ENCODE data around the gene AADACL4. TPM values are rescaled to one million over a fixed set of nuclear protein-coding genes. Genes with fewer than 3 reads are reported as not detected.
"Not testable (repeated sequence)": the region's sequence is repeated elsewhere in the genome, so short reads cannot be mapped to it uniquely, and the experiment has no call there.

The AADACL4 gene
- polyA plus RNA-seq, 1 donor from 2014 or later = not detected

DNA sequence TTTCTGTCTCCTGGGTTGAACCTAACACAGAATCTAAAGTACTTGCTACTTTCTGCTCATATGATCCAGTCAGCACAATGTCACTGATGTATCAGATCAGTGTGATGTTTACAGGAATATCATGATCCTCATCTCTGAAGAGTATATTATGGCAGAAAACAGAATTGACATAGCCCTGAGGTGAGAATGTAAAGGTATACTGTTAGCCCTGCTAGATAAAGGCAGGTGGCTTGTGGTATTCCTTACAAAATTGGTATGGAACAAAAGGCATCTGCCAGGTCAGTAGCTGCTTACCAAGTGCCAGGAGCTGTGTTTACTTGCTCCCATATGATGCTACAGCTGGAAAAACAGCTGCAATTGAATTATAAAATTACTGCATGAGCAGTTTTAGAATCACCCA lies 30.5 kb downstream of the AADACL4 start:
- Histone ChIP-seq H4K20me1 (ENCODE audit: insufficient read depth) (no peaks in the 10 kb centered on the region), H3K4me2 (ENCODE audit: low read length) (no peak overlapping the region), H3K36me3 (ENCODE audit: insufficient read depth, low read length) (no peaks in the 10 kb centered on the region), H3K9me2 (ENCODE audit: insufficient read depth, low read length) (no peaks in the 10 kb centered on the region), H2AFZ (ENCODE audit: low read depth, low read length) (no peak overlapping the region), H3K4me3 (ENCODE audit: low read length) (no peak overlapping the region), H3K9ac (ENCODE audit: low read length) (no peak overlapping the region), H3K79me2 (replicated peaks; ENCODE audit: insufficient read depth, low read length) (no peaks in the 10 kb centered on the region), H3K27ac (ENCODE audit: low read length) (no peak overlapping the region), H3K27me3 (ENCODE audit: insufficient read depth, low read depth, low read length) (no peaks in the 10 kb centered on the region), H3F3A (ENCODE audit: insufficient read depth, low read length, poor library complexity, severe bottlenecking) (no peaks in the 10 kb centered on the region), H3K9me3 (ENCODE audit: low read length) (no peaks in the 10 kb centered on the region)
- TF ChIP-seq EZH2 (IDR thresholded peaks at IDR 0.05; ENCODE audit: borderline replicate concordance, insufficient read depth, low read length, poor library complexity, severe bottlenecking) (no peak), POLR2AphosphoS5 (IDR thresholded peaks at IDR 0.05) (no peak), EP300 (conservative IDR thresholded peaks at IDR 0.05; ENCODE audit: poor library complexity, severe bottlenecking) (no peak), MXI1 (conservative IDR thresholded peaks at IDR 0.05; ENCODE audit: poor library complexity, severe bottlenecking) (no peak), RAD21 (conservative IDR thresholded peaks at IDR 0.05) (no peak)
- TF ChIP-seq, protein P1, sequence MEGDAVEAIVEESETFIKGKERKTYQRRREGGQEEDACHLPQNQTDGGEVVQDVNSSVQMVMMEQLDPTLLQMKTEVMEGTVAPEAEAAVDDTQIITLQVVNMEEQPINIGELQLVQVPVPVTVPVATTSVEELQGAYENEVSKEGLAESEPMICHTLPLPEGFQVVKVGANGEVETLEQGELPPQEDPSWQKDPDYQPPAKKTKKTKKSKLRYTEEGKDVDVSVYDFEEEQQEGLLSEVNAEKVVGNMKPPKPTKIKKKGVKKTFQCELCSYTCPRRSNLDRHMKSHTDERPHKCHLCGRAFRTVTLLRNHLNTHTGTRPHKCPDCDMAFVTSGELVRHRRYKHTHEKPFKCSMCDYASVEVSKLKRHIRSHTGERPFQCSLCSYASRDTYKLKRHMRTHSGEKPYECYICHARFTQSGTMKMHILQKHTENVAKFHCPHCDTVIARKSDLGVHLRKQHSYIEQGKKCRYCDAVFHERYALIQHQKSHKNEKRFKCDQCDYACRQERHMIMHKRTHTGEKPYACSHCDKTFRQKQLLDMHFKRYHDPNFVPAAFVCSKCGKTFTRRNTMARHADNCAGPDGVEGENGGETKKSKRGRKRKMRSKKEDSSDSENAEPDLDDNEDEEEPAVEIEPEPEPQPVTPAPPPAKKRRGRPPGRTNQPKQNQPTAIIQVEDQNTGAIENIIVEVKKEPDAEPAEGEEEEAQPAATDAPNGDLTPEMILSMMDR (IDR thresholded peaks at IDR 0.05; ENCODE audit: poor library complexity, severe bottlenecking) = no peak

DNA sequence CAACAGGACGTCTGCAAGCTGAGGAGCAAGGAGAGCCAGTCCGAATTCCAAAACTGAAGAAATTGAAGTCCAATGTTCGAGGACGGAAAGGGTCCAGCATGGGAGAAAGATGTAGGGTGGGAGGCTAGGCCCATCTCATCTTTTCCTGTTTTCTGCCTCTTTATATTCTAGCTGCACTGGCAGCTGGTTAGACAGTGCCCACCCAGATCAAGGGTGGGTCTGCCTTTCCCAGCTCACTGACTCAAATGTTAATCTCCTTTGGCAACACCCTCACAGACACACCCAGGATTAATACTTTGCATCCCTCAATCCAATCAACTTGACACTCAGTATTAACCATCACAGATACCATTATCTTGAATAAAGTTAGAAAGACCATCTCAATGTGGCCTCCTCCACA lies 32.2 kb downstream of the AADACL4 start:
- not testable (repeated sequence) for H3K27ac ChIP-seq (ENCODE audit: low read length); H2AFZ ChIP-seq (ENCODE audit: low read depth, low read length); H3K9me3 ChIP-seq (ENCODE audit: low read length); H4K20me1 ChIP-seq (ENCODE audit: insufficient read depth); H3K36me3 ChIP-seq (ENCODE audit: insufficient read depth, low read length); H3K4me2 ChIP-seq (ENCODE audit: low read length); H3K4me3 ChIP-seq (ENCODE audit: low read length); H3K79me2 ChIP-seq (replicated peaks; ENCODE audit: insufficient read depth, low read length); H3K27me3 ChIP-seq (ENCODE audit: insufficient read depth, low read depth, low read length); H3F3A ChIP-seq (ENCODE audit: insufficient read depth, low read length, poor library complexity, severe bottlenecking); H3K9me2 ChIP-seq (ENCODE audit: insufficient read depth, low read length); H3K9ac ChIP-seq (ENCODE audit: low read length)

DNA sequence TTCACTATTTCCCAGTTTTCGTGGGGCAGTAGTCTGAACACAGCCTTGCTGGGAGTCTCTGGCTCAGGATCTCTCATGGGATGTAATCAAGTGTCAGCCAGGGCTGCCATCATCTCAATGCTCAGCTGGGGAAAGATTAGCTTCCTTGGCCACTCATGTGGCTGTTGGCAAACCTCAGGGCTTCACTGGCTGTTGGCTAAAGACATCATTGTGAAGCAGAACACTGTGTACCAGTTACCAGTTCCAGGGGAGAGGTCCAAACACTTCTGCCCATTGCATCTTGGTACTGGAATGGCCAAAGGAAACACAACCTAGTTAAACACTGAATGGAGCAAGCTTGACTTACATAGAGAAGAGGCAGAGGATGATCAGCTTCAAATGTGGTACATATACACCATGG lies 33.7 kb downstream of the AADACL4 start:
- H3K79me2 ChIP-seq (replicated peaks; ENCODE audit: insufficient read depth, low read length) = no peaks in the 10 kb centered on the region
- no peak overlapping the region for H3K4me2 ChIP-seq (ENCODE audit: low read length)
- H3K27ac ChIP-seq (ENCODE audit: low read length) = no peak overlapping the region
- H4K20me1 ChIP-seq (ENCODE audit: insufficient read depth) = no peaks in the 10 kb centered on the region
- no peak overlapping the region for H3K4me3 ChIP-seq (ENCODE audit: low read length)
- H3K9me2 ChIP-seq (ENCODE audit: insufficient read depth, low read length) = no peaks in the 10 kb centered on the region
- no peak overlapping the region for H2AFZ ChIP-seq (ENCODE audit: low read depth, low read length)
- TF ChIP-seq, protein P2, sequence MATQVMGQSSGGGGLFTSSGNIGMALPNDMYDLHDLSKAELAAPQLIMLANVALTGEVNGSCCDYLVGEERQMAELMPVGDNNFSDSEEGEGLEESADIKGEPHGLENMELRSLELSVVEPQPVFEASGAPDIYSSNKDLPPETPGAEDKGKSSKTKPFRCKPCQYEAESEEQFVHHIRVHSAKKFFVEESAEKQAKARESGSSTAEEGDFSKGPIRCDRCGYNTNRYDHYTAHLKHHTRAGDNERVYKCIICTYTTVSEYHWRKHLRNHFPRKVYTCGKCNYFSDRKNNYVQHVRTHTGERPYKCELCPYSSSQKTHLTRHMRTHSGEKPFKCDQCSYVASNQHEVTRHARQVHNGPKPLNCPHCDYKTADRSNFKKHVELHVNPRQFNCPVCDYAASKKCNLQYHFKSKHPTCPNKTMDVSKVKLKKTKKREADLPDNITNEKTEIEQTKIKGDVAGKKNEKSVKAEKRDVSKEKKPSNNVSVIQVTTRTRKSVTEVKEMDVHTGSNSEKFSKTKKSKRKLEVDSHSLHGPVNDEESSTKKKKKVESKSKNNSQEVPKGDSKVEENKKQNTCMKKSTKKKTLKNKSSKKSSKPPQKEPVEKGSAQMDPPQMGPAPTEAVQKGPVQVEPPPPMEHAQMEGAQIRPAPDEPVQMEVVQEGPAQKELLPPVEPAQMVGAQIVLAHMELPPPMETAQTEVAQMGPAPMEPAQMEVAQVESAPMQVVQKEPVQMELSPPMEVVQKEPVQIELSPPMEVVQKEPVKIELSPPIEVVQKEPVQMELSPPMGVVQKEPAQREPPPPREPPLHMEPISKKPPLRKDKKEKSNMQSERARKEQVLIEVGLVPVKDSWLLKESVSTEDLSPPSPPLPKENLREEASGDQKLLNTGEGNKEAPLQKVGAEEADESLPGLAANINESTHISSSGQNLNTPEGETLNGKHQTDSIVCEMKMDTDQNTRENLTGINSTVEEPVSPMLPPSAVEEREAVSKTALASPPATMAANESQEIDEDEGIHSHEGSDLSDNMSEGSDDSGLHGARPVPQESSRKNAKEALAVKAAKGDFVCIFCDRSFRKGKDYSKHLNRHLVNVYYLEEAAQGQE (IDR thresholded peaks at IDR 0.05; ENCODE audit: borderline replicate concordance) = no peak
- TF ChIP-seq, protein P1 (IDR thresholded peaks at IDR 0.05; ENCODE audit: poor library complexity, severe bottlenecking) = no peak
- TF ChIP-seq MXI1 (conservative IDR thresholded peaks at IDR 0.05; ENCODE audit: poor library complexity, severe bottlenecking) = no peak
- no peak for TF ChIP-seq TAF1 (IDR thresholded peaks at IDR 0.05; ENCODE audit: low read depth)
- TF ChIP-seq RAD21 (conservative IDR thresholded peaks at IDR 0.05) = no peak
- no peak for TF ChIP-seq POLR2AphosphoS5 (IDR thresholded peaks at IDR 0.05)
- TF ChIP-seq EZH2 (IDR thresholded peaks at IDR 0.05; ENCODE audit: borderline replicate concordance, insufficient read depth, low read length, poor library complexity, severe bottlenecking) = no peak
- no peak for TF ChIP-seq SMC3 (conservative IDR thresholded peaks at IDR 0.05; ENCODE audit: poor library complexity)
- TF ChIP-seq EP300 (conservative IDR thresholded peaks at IDR 0.05; ENCODE audit: poor library complexity, severe bottlenecking) = no peak
- no peak overlapping the region for H3K9ac ChIP-seq (ENCODE audit: low read length)
- H3F3A ChIP-seq (ENCODE audit: insufficient read depth, low read length, poor library complexity, severe bottlenecking) = no peaks in the 10 kb centered on the region
- no peaks in the 10 kb centered on the region for H3K9me3 ChIP-seq (ENCODE audit: low read length)
- H3K36me3 ChIP-seq (ENCODE audit: insufficient read depth, low read length) = no peaks in the 10 kb centered on the region
- H3K27me3 ChIP-seq (ENCODE audit: insufficient read depth, low read depth, low read length) = no peaks in the 10 kb centered on the region
